ENCODE data around the gene TPSG1.

- TF ChIP-seq CTCF (IDR thresholded peaks at IDR 0.05 in 2 of 3, conservative IDR thresholded peaks at IDR 0.05 in 1 of 3; ENCODE audit: borderline replicate concordance in 1 of 3, insufficient read depth in 1 of 3, low read depth in 2 of 3, low read length in 2 of 3) (no peak), EZH2 (IDR thresholded peaks at IDR 0.05) (no peak), REST (IDR thresholded peaks at IDR 0.05; ENCODE audit: low read depth) (no peak), ZFX (IDR thresholded peaks at IDR 0.05) (no peak), SIN3A (IDR thresholded peaks at IDR 0.05; ENCODE audit: low read depth) (no peak), MAX (IDR thresholded peaks at IDR 0.05) (no peak)
Measured at GRCh38 chr16:1182950-1183907, 41.8 kb downstream of the TPSG1 start.
